Adrenal gland (tissue), 12 donors: Measurements from ENCODE around the gene DNAH2. TPM values are rescaled to one million over a fixed set of nuclear protein-coding genes. Genes with fewer than 3 reads are reported as not detected.
A peak's percentile ranks its signal among the peaks of the same experiment; 100 is the strongest.
"Not testable (repeated sequence)": the region's sequence is repeated elsewhere in the genome, so short reads cannot be mapped to it uniquely, and the experiment has no call there.

Experiments
- DNase-seq, 7 donors: peaks; one replicate each; pipeline ENCODE4 v3.0.0-alpha.2; 2019 to 2020
- H3K27ac ChIP-seq, 5 donors: fragments of 200-600 bp; sonication (generic) in 4 of 5; 1 replicate in 3 of 5; 2 replicates in 2 of 5; pipeline versions ENCODE4 v1.5.1 to v1.8.0; 2016 to 2020; ENCODE audit warnings: mild to moderate bottlenecking in 1 of 5
- H3K27me3 ChIP-seq: fragments of 200-600 bp; 2 replicates; pipeline ENCODE4 v1.8.0; 2021
- H3K36me3 ChIP-seq, 2 donors: fragments of 200-600 bp; replicated peaks in 1 of 2; 1 replicate in 1 of 2; 2 replicates in 1 of 2; pipeline versions ENCODE4 v1.5.1 to v1.8.0; 2018 to 2022
- H3K4me1 ChIP-seq, 2 donors: fragments of 200-600 bp; replicated peaks in 1 of 2; 1 replicate in 1 of 2; 2 replicates in 1 of 2; pipeline versions ENCODE4 v1.5.1 to v1.8.0; 2018 to 2021
- H3K4me3 ChIP-seq, 4 donors: fragments of 200-600 bp; sonication (generic) in 3 of 4; one replicate each; pipeline ENCODE4 v1.5.1; 2016 to 2018
- H3K9me3 ChIP-seq, 3 donors: fragments of 200-600 bp; sonication (generic) in 1 of 3; replicated peaks in 1 of 3; 1 replicate in 2 of 3; 2 replicates in 1 of 3; pipeline versions ENCODE4 v1.5.1 to v1.8.0; 2016 to 2021
- POLR2A ChIP-seq, 2 donors: fragments of 450-650 bp; IDR thresholded peaks; one replicate each; pipeline ENCODE4 v1.6.1; 2017; ENCODE audit warnings: antibody characterized with exemption in 2 of 2, mild to moderate bottlenecking in 2 of 2, moderate library complexity in 1 of 2
- WGBS, 4 donors: extraction: QIAGEN DNeasy Blood & Tissue Kit in 2 of 4; methylation state at CpG; one replicate each; pipeline versions ENCODE4 v1.1.5 to v1.1.7; 2013 to 2017; 5-methylcytosine and 5-hydroxymethylcytosine counted together
- intact Hi-C, 2 donors: fragments of 100-400 bp; cut with DNase I; formaldehyde crosslinking; loops; one replicate each; pipeline versions ENCODE4 v1.14.1 to v1.15.0; 2022 to 2023
- polyA plus RNA-seq, 3 donors: library from polyadenylated mRNA; stranded (reverse); fragments of 200-250 nt in 2 of 3; fragments of 350-450 nt in 1 of 3; fragmentation: Illumina TruSeq in 1 of 3; extraction: RNeasy Lipid Tissue Mini Kit (QIAGEN cat#74804) in 1 of 3; gene quantifications; one replicate each; pipeline ENCODE4 v1.2.3, GENCODE V29; 2013 to 2014
- total RNA-seq, 9 donors: library from RNA; depleted of rRNA in 4 of 9; stranded (reverse); fragments of >200 nt in 4 of 9; fragments of 120-200 nt in 1 of 9; fragmentation: NEBNext Ultra II Directional in 1 of 9; extraction: Animal tissue kit (Norgen Biotek cat#: 25700) in 1 of 9; gene quantifications; one replicate each; pipeline versions ENCODE4 v1.1.0 to v1.2.4, GENCODE V29; 2013 to 2023
- TF ChIP-seq, protein P1 (sequence below), 6 experiments: fragments of 450-650 bp in 4 of 6; fragments of 200-600 bp in 2 of 6; sonication (generic) in 1 of 6; IDR thresholded peaks; 1 replicate in 5 of 6; 2 replicates in 1 of 6; pipeline versions ENCODE4 v1.5.1 to v1.8.0; 2016 to 2021; ENCODE audit warnings: antibody characterized with exemption in 6 of 6, mild to moderate bottlenecking in 2 of 6, moderate library complexity in 1 of 6
- donor health status: healthy with polysubstance abuse.
- donor health status: Bipolar disorder and iron deficiency.
- donor health status: DM: yes; HTN: yes; CAD: no.
- donor health status: DM: no; HTN: no; CAD: no.
- donor health status: DM: no; HTN: no; CAD: no.
- donor health status: DM: yes; HTN: yes; CAD: no.

DNAH2 gene
- total and polyA plus RNA-seq, 12 donors: 0.02 to 0.26 (median 0.07) TPM

DNA sequence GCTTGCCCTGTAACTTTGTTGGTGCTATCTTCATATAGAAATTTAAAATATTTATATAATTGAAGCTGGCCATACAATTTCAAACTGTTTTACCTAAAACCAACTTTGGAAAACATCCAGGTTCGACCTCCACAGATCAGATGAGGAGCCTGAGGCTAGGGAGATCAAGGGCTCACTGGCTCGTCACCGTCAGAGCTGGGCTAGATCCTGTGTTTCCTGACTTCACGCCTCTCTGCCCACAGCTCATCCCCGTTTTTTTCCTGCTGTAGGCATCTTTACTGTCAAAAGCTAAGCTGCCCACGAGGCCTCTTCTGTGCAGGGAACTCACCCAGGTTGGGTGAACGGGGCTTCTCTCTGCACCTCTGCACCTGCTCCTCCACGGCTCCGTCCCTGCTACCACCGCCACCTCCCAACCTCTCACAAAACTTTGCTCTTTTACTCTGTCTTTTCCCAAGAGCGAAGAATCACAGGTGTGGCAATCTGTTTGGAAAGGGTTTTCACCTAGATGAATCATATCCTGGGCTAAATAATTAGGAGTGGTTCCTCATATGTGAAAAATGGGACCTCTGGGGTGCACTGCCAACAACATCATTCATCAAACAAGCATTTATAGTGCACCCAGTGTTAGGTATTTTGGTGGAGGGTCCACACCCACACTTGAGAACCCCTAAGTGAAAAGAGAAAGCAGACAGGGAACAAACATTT, 91.7 kb downstream of the DNAH2 start:
- 66 to 77% (median 74%) methylated on average over 11 of the region's 11 CpGs for WGBS, 4 donors
- no peaks in the 10 kb centered on the region for H3K4me1 ChIP-seq
- H3K9me3 ChIP-seq: no peaks in the 10 kb centered on the region
- no peaks in the 10 kb centered on the region for H3K36me3 ChIP-seq
- TF ChIP-seq, protein P1, sequence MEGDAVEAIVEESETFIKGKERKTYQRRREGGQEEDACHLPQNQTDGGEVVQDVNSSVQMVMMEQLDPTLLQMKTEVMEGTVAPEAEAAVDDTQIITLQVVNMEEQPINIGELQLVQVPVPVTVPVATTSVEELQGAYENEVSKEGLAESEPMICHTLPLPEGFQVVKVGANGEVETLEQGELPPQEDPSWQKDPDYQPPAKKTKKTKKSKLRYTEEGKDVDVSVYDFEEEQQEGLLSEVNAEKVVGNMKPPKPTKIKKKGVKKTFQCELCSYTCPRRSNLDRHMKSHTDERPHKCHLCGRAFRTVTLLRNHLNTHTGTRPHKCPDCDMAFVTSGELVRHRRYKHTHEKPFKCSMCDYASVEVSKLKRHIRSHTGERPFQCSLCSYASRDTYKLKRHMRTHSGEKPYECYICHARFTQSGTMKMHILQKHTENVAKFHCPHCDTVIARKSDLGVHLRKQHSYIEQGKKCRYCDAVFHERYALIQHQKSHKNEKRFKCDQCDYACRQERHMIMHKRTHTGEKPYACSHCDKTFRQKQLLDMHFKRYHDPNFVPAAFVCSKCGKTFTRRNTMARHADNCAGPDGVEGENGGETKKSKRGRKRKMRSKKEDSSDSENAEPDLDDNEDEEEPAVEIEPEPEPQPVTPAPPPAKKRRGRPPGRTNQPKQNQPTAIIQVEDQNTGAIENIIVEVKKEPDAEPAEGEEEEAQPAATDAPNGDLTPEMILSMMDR (IDR thresholded peaks at IDR 0.05): no peak
- TF ChIP-seq POLR2A (IDR thresholded peaks at IDR 0.05): no peak
- intact Hi-C loops: no loop called here
- H3K27ac ChIP-seq: no peak overlapping the region
- peaks cover 7% of the 10 kb centered on the region for H3K27me3 ChIP-seq
- no peak for DNase-seq
- H3K4me3 ChIP-seq: no peak overlapping the region

DNA sequence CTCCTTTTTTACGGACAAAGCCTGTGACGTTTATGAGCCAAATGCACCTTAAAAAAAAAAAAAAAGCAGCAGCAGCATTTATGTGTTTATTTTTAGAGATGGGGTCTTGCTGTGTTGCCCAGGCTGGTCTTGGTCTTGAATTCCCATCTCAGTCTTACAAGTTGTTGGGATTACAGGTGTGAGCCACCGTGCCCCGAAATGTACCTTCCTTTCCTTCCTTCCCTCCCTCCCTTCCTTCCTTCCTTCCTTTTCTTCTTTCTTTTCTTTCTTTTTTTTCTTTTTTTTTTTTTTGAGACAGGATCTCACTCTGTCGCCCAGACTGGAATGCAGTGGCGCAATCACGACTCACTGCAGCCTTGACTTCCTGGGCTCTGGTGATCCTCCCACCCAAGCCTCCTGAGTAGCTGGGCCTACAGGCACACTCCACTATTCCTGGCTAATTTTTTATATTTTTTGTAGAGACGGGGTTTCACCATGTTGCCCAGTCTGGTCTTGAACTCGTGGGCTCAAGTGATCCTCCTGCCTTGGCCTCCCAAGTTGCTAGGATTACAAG, 92.3 kb downstream of the DNAH2 start:
- 63 to 78% (median 69%) methylated on average over 9 of the region's 9 CpGs for WGBS, 4 donors
- H3K4me1 ChIP-seq, H3K9me3 ChIP-seq, H3K27ac ChIP-seq, H3K36me3 ChIP-seq, H3K27me3 ChIP-seq, H3K4me3 ChIP-seq: not testable (repeated sequence)
- intact Hi-C loops: loop anchor here in 1 of 2 donors (10.0 kb wide), 1 partner anchor 185 kb away; no protein-coding TSS in a partner anchor
- DNase-seq: peak in 1 of 7 donors; percentile 15

DNA sequence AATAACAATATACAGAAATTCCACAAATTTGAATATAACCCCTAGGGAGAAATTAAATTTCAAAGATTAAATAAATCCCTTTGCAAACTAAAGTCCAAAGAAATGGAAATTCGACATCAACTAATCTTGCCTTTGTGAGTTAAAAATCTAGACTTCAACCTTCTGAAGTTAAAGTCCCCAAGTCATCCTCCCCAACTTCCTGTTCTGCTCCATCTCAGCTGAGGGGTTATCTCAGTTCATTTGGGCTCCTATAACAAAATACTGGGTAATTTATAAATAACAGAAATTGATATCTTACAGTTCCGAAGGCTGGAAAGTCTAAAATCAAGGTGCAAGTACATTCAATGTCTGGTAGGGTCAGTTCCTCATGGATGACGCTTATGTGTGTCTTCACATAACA, 93.7 kb downstream of the DNAH2 start:
- Histone ChIP-seq H3K36me3 (no peaks in the 10 kb centered on the region), H3K9me3 (no peaks in the 10 kb centered on the region), H3K27me3 (peaks cover 7% of the 10 kb centered on the region), H3K27ac (no peak overlapping the region), H3K4me1 (no peaks in the 10 kb centered on the region), H3K4me3 (no peak overlapping the region)
- 72 to 77% (median 77%) methylated on average over 3 of the region's 3 CpGs for WGBS, 4 donors
- TF ChIP-seq, protein P1 (IDR thresholded peaks at IDR 0.05): no peak
- no peak for TF ChIP-seq POLR2A (IDR thresholded peaks at IDR 0.05)
- intact Hi-C loops: loop anchor here in 1 of 2 donors (10.0 kb wide), 1 partner anchor 184 kb away; no protein-coding TSS in a partner anchor
- no peak for DNase-seq

DNA sequence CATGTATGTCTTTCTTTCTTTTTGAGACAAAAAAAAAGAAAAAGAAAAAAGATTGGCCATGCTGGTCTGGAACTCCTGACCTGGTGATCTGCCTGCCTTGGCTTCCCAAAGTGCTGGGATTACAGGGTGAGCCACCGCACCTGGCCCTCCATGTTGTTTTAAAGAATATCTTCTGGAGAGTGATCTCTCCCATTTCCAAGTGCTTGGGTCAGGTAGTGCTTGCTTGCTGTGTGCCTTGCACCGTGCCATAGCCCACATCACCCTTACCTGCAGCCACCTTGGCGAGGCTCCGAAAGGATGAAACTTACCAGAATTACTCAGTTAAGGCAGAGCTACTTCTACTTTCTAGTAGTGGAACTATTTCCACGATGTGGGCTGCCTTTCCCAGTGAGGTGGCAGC, 97.4 kb downstream of the DNAH2 start:
- TF ChIP-seq, protein P1 (IDR thresholded peaks at IDR 0.05): no peak
- TF ChIP-seq POLR2A (IDR thresholded peaks at IDR 0.05): no peak
- Histone ChIP-seq H3K4me3 (no peak overlapping the region), H3K36me3 (no peaks in the 10 kb centered on the region), H3K27me3 (no peaks in the 10 kb centered on the region), H3K27ac (no peak overlapping the region), H3K9me3 (no peaks in the 10 kb centered on the region), H3K4me1 (no peaks in the 10 kb centered on the region)
- DNase-seq: no peak
- intact Hi-C loops: loop anchor here in 1 of 2 donors (10.0 kb wide), 1 partner anchor 180 kb away; no protein-coding TSS in a partner anchor
- 80 to 91% (median 85%) methylated on average over 5 of the region's 5 CpGs for WGBS, 4 donors
